ENCODE data around the gene USP3.

USP3 gene

DNA sequence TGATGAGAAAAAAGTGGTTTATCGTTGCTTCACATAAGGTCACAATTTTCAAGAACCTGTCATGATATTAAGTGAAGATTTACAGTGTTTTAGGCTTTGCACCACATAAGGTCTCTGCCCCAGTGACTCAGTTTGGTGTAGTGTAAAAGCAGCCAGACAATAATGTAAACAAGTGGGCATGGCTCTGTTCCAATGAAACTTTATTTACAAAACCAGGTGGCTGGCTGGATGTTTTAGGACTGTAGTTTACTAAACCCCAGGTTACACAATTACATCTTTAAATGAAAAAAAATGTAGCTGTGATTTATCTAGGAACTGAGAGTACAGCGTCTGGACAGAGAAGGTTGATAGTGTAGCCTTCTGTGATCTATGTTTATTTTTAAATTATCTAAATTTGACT is 83.1 kb downstream of the USP3 start:
- TF ChIP-seq, protein P1, sequence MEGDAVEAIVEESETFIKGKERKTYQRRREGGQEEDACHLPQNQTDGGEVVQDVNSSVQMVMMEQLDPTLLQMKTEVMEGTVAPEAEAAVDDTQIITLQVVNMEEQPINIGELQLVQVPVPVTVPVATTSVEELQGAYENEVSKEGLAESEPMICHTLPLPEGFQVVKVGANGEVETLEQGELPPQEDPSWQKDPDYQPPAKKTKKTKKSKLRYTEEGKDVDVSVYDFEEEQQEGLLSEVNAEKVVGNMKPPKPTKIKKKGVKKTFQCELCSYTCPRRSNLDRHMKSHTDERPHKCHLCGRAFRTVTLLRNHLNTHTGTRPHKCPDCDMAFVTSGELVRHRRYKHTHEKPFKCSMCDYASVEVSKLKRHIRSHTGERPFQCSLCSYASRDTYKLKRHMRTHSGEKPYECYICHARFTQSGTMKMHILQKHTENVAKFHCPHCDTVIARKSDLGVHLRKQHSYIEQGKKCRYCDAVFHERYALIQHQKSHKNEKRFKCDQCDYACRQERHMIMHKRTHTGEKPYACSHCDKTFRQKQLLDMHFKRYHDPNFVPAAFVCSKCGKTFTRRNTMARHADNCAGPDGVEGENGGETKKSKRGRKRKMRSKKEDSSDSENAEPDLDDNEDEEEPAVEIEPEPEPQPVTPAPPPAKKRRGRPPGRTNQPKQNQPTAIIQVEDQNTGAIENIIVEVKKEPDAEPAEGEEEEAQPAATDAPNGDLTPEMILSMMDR (conservative IDR thresholded peaks at IDR 0.05), result no peak
- TF ChIP-seq ZFX (IDR thresholded peaks at IDR 0.05), result no peak
- H3K27ac ChIP-seq, result no peak overlapping the region

DNA sequence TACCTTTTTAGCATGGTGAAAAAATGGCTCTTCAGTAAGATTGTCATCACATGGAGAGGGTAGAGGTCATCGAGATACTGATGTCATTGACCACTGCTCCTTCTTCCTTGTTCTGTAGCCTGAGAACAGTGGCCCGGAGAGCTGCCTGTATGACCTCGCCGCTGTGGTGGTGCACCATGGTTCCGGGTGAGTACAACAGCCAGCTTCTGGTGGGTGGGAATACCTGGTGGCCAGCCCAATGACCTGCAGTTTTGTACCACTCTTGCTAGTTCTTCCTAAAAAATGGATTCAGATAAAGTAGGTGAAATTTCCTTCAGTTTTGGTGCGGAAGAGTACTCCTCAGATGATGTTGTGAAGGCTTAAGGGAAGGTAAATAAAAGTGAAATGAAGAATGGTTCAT is 84.4 kb downstream of the USP3 start:
- H3K27ac ChIP-seq, result no peak overlapping the region
- TF ChIP-seq, protein P1 (conservative IDR thresholded peaks at IDR 0.05), result no peak
- no peak for TF ChIP-seq ZFX (IDR thresholded peaks at IDR 0.05)

DNA sequence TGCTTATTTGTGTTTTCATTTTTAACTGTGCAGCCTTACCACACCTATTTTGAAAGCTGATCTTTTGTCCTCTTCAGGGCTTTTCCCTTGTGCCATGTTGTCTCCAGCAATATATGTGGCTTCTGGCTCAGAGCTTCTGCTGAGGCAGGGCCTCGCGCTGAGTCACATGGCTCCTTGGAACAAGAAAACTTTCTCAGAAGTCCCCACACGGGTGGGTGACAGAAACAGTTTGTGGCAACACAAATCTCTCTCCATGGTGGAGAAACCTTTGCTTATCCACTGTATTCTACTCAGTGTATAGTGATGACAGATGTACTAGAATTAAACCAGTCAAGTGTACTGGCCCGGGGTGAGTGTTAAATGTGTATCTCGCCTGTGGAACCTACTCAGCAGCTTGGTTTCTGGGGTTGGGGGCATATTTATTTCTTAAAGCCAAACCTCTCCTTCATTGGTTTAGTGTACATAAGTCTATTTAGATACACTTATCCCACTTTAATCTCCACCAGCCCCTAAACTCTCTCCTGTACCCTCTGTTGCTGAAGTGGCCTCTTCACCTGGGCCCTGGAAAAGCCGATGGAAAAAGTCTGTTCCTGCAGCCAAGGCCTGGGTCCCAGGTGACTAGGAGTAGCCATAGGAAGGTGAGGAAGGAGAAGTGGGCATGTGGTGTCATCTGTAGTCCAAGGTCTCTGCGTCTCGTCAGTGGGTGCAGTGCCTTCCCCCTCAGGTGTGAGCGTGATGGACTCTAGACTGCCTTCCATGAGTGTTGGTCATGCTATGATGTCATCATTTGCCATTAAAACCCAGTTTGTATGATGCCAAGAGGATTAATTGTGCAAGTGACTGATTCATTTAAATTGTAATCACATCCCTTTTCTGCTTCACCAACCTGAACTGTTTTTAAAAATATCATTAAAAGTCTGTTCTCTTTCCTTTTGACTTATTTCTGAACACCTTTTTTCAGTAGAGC is 89.6 kb downstream of the USP3 start:
- H3K27ac ChIP-seq, result no peak overlapping the region

GRCh38 chr15:63595065-63595464 is 90.7 kb downstream of the USP3 start:
- H3K27ac ChIP-seq, result no peak overlapping the region
- no peak for TF ChIP-seq ZFX (IDR thresholded peaks at IDR 0.05)
- TF ChIP-seq, protein P1 (conservative IDR thresholded peaks at IDR 0.05), result no peak

More for the DNA sequence above, 89.6 kb downstream of the USP3 start:
- TF ChIP-seq, protein P1 (conservative IDR thresholded peaks at IDR 0.05), result no peak
- no peak for TF ChIP-seq ZFX (IDR thresholded peaks at IDR 0.05)

GRCh38 chr15:63595688-63596087 is 91.3 kb downstream of the USP3 start:
- H3K27ac ChIP-seq, result no peak overlapping the region

GRCh38 chr15:63596676-63597037 is 92.3 kb downstream of the USP3 start:
- H3K27ac ChIP-seq, result no peak overlapping the region
- TF ChIP-seq ZFX (IDR thresholded peaks at IDR 0.05), result no peak
- TF ChIP-seq, protein P1 (conservative IDR thresholded peaks at IDR 0.05), result no peak

More at GRCh38 chr15:63595688-63596087, 91.3 kb downstream of the USP3 start:
- TF ChIP-seq, protein P1 (conservative IDR thresholded peaks at IDR 0.05), result no peak
- TF ChIP-seq ZFX (IDR thresholded peaks at IDR 0.05), result no peak

DNA sequence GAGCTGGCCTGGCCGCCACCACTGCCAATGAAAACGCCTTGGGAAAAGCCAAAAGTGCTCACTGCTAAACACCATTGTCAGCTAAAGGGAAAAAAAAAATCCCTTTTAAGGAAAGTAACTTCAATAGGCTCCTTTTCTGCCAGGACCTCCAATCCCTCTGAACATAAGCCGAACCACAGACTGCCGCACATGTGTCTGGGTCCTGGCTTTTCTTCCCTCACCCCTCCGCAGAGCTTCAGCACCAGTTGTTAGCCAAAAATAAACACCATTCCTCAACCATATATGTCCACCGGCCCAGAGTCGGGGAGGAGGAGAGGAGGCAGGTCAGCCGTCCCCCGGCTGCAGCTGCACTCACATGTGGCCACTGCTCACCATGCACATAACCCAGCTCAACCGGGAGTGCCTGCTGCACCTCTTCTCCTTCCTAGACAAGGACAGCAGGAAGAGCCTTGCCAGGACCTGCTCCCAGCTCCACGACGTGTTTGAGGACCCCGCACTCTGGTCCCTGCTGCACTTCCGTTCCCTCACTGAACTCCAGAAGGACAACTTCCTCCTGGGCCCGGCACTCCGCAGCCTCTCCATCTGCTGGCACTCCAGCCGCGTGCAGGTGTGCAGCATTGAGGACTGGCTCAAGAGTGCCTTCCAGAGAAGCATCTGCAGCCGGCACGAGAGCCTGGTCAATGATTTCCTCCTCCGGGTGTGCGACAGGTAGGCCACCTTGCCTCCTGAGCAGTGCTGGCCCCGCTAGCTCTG is 92.8 kb downstream of the USP3 start, which contains the start of gene FBXL22:
Gene FBXL22 (plus strand): TSS at position 350 of the 753 bp plus-strand sequence. CDS start 6 bp downstream, at position 356.
- no peak within 1 kb of the TSS for H3K27ac ChIP-seq
- TF ChIP-seq, protein P1 (conservative IDR thresholded peaks at IDR 0.05), result no peak
- no peak for TF ChIP-seq ZFX (IDR thresholded peaks at IDR 0.05)
